Measurements from ENCODE around the gene AFMID. TPM values are rescaled to one million over a fixed set of nuclear protein-coding genes. Genes with fewer than 3 reads are reported as not detected.

The AFMID gene
- total and polyA plus RNA-seq, 9 of the 15 experiments (the other 6 are each of a cell fraction or from before 2014, with no cell fraction given) = 62.1 to 188 (median 74.4) TPM

DNA sequence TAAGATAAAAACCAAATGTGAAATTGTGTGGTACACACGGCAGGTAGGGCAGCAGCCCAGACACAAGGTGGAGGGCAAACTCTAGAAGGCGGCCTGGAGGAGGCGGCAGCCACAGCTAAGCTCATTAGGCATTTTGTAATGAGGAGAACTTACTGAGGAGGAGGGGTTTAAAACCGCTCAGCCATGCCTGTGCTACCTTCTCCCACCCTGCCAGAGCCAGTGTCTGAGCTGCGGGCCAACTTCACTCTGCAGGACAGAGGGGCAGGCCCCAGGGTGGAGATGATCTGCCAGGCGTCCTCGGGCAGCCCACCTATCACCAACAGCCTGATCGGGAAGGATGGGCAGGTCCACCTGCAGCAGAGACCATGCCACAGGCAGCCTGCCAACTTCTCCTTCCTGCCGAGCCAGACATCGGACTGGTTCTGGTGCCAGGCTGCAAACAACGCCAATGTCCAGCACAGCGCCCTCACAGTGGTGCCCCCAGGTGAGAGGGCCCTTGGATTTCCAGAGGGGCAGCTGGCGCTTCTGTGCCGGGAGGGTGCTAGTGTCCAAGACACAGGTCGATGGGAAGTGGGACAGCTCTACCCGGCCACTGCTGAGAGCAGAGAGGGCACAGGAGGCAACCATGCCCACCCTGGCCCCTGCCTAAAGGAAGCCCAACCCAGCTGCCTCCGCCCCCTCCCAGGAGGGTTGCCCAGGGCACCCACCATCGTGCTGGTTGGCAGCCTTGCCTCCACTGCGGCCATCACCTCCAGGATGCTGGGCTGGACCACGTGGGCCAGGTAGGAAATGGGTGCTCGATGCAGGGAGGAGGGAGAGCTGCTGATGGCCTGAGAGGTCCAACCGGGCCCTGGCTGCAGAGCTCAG, 23.0 kb upstream of the AFMID start:
- H2AFZ ChIP-seq (ENCODE audit: low read depth, low read length) = no peak overlapping the region
- H3K27me3 ChIP-seq (ENCODE audit: control insufficient read depth in 2 of 2, insufficient read depth in 2 of 2, low read length in 2 of 2) = no peaks in the 10 kb centered on the region
- H3K9me1 ChIP-seq (ENCODE audit: control insufficient read depth, insufficient read depth, low read length) = peaks cover 3% of the 10 kb centered on the region
- H4K20me1 ChIP-seq (replicated peaks; ENCODE audit: control insufficient read depth, insufficient read depth, low read length) = no peaks in the 10 kb centered on the region
- no peak overlapping the region for H3K4me3 ChIP-seq
- no peak overlapping the region for H3K4me2 ChIP-seq (ENCODE audit: insufficient read depth, low read length)
- peaks cover 13% of the 10 kb centered on the region for H3K79me2 ChIP-seq (ENCODE audit: control insufficient read depth, insufficient read depth, low read length)
- no peak for FAIRE-seq
- H3K9ac ChIP-seq (ENCODE audit: insufficient read depth in 1 of 2, low read depth in 2 of 2, low read length in 2 of 2) = peak overlapping the region in 1 of 2 experiments; percentile 42; a peak in 1 of 4 replicates
- DNase-seq (ENCODE audit: extremely low read depth in 1 of 4, low spot score in 3 of 4) = no peak
- POLR2A ChIA-PET = interaction anchor here (1.2 kb wide), 1 partner anchor 29 kb away, joined by 3 read pairs; no protein-coding TSS in a partner anchor
- intact Hi-C loops (cut with micrococcal nuclease) (loop anchor here (1.0 kb wide), 1 partner anchor 18 kb away; the partner anchor contains the start of gene C17orf99), in situ Hi-C loops (cut with MboI) (no loop called here)
- H3K9me3 ChIP-seq (replicated peaks; ENCODE audit: control insufficient read depth, insufficient read depth, low read depth, low read length) = no peaks in the 10 kb centered on the region
- peaks cover 2% of the 10 kb centered on the region; the same call in 1 of the 3 replicates for H3K36me3 ChIP-seq (ENCODE audit: control insufficient read depth, insufficient read depth, low read length)
- H3K4me1 ChIP-seq (replicated peaks in 1 of 2; ENCODE audit: control insufficient read depth in 2 of 2, insufficient read depth in 2 of 2, low read length in 2 of 2) = peaks cover 21 to 56% of the 10 kb centered on the region in 2 experiments; a peak in 4 of 5 replicates
- CTCF ChIA-PET (ENCODE audit: low intra/inter-chr PET ratio) = no interaction called here
- no TSS peak for BruUV-seq (replicated peaks)
- no peak overlapping the region for H3K27ac ChIP-seq (ENCODE audit: extremely low read depth, low read depth, low read length)
- 84% methylated on average over 20 of the region's 22 CpGs for WGBS (ENCODE audit: insufficient coverage, low coverage, missing lambda C conversion rate)
- ATAC-seq = no peak
- TF ChIP-seq, protein P1, sequence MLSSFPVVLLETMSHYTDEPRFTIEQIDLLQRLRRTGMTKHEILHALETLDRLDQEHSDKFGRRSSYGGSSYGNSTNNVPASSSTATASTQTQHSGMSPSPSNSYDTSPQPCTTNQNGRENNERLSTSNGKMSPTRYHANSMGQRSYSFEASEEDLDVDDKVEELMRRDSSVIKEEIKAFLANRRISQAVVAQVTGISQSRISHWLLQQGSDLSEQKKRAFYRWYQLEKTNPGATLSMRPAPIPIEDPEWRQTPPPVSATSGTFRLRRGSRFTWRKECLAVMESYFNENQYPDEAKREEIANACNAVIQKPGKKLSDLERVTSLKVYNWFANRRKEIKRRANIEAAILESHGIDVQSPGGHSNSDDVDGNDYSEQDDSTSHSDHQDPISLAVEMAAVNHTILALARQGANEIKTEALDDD (IDR thresholded peaks at IDR 0.05) = no peak
- TF ChIP-seq, protein P2, sequence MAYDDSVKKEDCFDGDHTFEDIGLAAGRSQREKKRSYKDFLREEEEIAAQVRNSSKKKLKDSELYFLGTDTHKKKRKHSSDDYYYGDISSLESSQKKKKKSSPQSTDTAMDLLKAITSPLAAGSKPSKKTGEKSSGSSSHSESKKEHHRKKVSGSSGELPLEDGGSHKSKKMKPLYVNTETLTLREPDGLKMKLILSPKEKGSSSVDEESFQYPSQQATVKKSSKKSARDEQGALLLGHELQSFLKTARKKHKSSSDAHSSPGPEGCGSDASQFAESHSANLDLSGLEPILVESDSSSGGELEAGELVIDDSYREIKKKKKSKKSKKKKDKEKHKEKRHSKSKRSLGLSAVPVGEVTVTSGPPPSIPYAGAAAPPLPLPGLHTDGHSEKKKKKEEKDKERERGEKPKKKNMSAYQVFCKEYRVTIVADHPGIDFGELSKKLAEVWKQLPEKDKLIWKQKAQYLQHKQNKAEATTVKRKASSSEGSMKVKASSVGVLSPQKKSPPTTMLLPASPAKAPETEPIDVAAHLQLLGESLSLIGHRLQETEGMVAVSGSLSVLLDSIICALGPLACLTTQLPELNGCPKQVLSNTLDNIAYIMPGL (CRISPR knock-in tag; IDR thresholded peaks at IDR 0.05) = no peak
- TF ChIP-seq, protein P3, sequence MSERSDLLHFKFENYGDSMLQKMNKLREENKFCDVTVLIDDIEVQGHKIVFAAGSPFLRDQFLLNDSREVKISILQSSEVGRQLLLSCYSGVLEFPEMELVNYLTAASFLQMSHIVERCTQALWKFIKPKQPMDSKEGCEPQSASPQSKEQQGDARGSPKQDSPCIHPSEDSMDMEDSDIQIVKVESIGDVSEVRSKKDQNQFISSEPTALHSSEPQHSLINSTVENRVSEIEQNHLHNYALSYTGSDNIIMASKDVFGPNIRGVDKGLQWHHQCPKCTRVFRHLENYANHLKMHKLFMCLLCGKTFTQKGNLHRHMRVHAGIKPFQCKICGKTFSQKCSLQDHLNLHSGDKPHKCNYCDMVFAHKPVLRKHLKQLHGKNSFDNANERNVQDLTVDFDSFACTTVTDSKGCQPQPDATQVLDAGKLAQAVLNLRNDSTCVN (CRISPR knock-in tag; IDR thresholded peaks at IDR 0.05) = no peak
- TF ChIP-seq ZNF696 (CRISPR knock-in tag; conservative IDR thresholded peaks at IDR 0.05) (no peak), RBFOX2 (IDR thresholded peaks at IDR 0.05; ENCODE audit: low read depth, low read length) (0 out of 2 replicates have a peak, but pooled peaks have one; percentile 21), CBX8 (IDR thresholded peaks at IDR 0.05; ENCODE audit: borderline replicate concordance, extremely low read depth, low read depth, low read length, poor library complexity, severe bottlenecking) (no peak), ATF7 (IDR thresholded peaks at IDR 0.05) (no peak), CXXC5 (CRISPR knock-in tag; IDR thresholded peaks at IDR 0.05) (no peak), ZNF263 (CRISPR knock-in tag; IDR thresholded peaks at IDR 0.05; ENCODE audit: borderline replicate concordance) (peak; percentile 92), POLR2G (IDR thresholded peaks at IDR 0.05; ENCODE audit: low read depth, low read length) (0 out of 2 replicates have a peak, but pooled peaks have one; percentile 35), BCL6 (CRISPR knock-in tag; IDR thresholded peaks at IDR 0.05) (no peak), TAF1 (IDR thresholded peaks at IDR 0.05; ENCODE audit: control insufficient read depth, extremely low read depth, insufficient read depth, low read length, severe bottlenecking) (no peak), PTRF (tag; IDR thresholded peaks at IDR 0.05) (no peak), LARP7 (IDR thresholded peaks at IDR 0.05) (no peak)
- TF ChIP-seq, protein P4, sequence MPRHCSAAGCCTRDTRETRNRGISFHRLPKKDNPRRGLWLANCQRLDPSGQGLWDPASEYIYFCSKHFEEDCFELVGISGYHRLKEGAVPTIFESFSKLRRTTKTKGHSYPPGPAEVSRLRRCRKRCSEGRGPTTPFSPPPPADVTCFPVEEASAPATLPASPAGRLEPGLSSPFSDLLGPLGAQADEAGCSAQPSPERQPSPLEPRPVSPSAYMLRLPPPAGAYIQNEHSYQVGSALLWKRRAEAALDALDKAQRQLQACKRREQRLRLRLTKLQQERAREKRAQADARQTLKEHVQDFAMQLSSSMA (CRISPR knock-in tag; IDR thresholded peaks at IDR 0.05) = no peak
